ENCODE results near the gene ANKRD33. TPM values are rescaled to one million over a fixed set of nuclear protein-coding genes. Genes with fewer than 3 reads are reported as not detected.

The ANKRD33 gene
- not detected for total RNA-seq

GRCh38 chr12:51887476-51888315 is at the start of gene ANKRD33:
TSS of gene ANKRD33 (plus strand) at chr12:51888103. CDS start at chr12:51888187, 84 bp downstream.

GRCh38 chr12:51848326-51848727 is 39.6 kb upstream of the ANKRD33 start, which contains the start of gene FIGNL2:
TSS of gene FIGNL2 (minus strand) at chr12:51848718. CDS start at chr12:51822413, 26,305 bp downstream.

GRCh38 chr12:51907083-51907855 is 19.4 kb downstream of the ANKRD33 start, which contains the start of gene ACVRL1:
TSS of gene ACVRL1 (plus strand) at chr12:51907504. CDS start at chr12:51912475, 4,971 bp downstream.

Other genes starting within 250 kb of the ANKRD33 start
- gene FIGNL2, start 39.4 kb upstream of the ANKRD33 start, total RNA-seq, result 0.63 TPM
- gene ACVRL1, start 19.4 kb downstream of the ANKRD33 start, total RNA-seq, result 6.6 TPM
- gene ACVR1B, start 63.6 kb downstream of the ANKRD33 start, total RNA-seq, result 50.1 TPM
- 3.4 TPM for gene TAMALIN, start 118.8 kb downstream of the ANKRD33 start, total RNA-seq
- gene NR4A1, start 163.3 kb downstream of the ANKRD33 start, total RNA-seq, result 8.5 TPM
- gene ATG101, start 181.9 kb downstream of the ANKRD33 start, total RNA-seq, result 22.2 TPM
- gene SMIM41, start 191.6 kb downstream of the ANKRD33 start, total RNA-seq, result not detected